GM18498 (cell line): ENCODE measurements around the gene OVOL2.

Experiments used
- ATAC-seq: cut with Tn5 transposase; IDR thresholded peaks from one replicate; pipeline ENCODE4 v1.9.1; 2021; ENCODE audit warnings: mild to moderate bottlenecking, moderate library complexity; ENCODE audit not compliant: unreplicated experiment

Gene OVOL2

GRCh38 chr20:17992224-17992637, 65.5 kb downstream of the OVOL2 start:
- ATAC-seq, result no peak

GRCh38 chr20:17990278-17990972, 67.3 kb downstream of the OVOL2 start:
- no peak for ATAC-seq

DNA sequence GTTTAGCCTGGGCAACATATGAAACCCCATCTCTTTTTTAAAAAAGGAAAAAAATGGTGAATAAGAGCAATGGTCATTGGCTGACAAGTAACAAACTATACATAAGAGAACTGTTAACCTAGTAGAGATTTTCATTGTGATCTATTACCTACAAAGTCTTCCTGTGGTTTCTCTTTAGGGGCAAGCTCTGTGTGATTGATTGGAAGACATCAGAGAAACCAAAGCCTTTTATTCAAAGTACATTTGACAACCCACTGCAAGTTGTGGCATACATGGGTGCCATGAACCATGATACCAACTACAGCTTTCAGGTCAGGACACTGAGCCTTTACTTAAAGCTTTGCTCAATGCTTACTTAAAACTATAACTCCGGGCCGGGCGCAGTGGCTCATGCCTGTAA, 69.7 kb downstream of the OVOL2 start:
- ATAC-seq, result no peak

- no peak for ATAC-seq
These were observed 72.2 kb downstream of the OVOL2 start for GRCh38 chr20:17985388-17986018.

DNA sequence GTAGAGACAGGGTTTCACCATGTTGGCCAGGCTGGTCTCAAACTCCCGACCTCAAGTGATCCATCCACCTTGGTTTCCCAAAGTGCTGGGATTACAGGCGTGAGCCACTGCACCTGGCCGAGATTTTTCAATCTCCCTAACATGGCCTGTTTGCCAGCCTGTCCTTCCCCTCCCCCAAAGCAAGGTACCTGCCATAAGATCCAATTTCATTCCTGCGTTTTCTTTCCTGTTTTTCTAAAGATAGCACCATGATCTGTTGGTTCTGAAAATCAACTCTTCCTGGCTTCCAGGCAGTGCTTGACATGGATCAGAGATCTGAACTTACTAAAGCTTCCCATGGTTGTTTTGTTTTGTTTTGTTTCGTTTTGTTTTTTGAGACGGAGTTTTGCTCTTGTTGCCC, 81.4 kb downstream of the OVOL2 start:
- no peak for ATAC-seq
